Measurements from ENCODE around the gene RFNG.

RFNG gene

DNA sequence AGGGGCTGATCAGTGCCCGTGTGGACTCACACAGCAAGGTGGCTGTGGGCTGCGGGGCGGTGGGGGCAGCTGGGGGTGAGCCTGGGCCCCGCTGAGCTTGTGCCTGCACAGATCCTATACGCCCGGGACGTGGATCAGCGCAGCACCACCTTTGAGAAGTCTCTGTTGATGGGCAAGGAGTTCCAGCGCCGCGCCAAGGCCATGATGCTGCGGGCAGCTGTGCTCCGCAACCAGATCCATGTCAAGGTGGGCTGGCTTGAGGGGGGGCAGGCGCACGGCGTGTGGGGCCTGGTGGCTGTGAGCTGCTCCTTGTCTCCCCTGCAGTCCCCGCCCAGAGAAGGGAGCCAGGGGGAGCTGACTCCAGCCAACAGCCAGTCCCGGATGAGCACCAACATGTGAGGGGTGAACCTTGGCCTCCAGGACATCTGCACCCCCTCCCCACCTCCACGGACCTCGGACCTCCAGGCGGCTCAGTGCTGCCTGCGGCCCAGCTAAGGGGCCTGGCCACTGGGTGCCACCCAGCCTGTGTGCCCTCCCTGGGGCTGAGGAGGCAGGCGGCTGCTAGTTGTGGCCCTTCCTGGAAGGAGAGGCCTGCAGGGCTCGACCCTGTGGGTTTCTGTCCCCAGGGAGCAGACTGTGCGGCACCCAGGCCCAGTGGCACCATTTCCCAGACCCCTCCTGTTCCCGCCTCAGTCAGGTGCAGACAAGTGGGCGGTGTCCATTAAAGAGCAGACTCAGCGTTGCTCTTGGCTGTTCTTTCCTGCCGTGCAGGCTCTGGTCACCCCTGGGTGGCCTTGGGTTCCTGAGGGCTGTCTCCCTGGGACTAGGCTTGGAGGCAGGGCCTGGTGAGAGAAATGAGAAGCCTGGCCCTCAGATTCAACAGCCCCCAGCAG lies 5.4 kb upstream of the RFNG start:
- DNase-seq: no peak

DNA sequence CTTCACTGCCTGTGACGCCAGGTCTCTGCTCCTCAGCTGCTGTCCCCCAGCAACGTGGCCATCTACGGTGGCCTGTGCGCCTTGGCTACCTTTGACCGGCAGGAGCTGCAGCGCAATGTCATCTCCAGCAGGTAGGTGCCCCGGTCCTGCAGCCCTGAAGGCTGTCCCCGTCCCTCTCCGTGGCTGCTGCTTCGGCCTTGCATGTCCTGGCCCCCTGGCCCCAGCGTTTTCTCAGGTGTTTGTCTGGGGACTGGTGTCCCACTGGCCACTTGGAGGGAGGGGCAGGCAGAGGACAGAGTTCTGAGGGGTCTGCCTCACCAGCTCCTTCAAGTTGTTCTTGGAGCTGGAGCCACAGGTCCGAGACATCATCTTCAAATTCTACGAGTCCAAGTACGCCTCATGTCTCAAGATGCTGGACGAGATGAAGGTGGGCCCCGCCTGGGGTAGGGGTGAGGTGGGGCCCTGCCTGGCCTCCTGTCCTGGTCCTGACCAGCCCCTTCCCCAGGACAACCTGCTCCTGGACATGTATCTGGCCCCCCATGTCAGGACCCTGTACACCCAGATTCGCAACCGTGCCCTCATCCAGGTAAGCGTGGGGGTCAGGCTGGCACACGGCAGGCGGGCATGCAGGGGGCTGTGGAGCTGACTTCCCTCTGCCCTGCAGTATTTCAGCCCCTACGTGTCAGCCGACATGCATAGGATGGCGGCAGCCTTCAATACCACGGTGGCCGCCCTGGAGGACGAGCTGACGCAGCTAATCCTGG lies 4.5 kb upstream of the RFNG start:
- DNase-seq: no peak

GRCh38 chr17:82055023-82055964 lies 3.7 kb upstream of the RFNG start:
- DNase-seq: no peak

DNA sequence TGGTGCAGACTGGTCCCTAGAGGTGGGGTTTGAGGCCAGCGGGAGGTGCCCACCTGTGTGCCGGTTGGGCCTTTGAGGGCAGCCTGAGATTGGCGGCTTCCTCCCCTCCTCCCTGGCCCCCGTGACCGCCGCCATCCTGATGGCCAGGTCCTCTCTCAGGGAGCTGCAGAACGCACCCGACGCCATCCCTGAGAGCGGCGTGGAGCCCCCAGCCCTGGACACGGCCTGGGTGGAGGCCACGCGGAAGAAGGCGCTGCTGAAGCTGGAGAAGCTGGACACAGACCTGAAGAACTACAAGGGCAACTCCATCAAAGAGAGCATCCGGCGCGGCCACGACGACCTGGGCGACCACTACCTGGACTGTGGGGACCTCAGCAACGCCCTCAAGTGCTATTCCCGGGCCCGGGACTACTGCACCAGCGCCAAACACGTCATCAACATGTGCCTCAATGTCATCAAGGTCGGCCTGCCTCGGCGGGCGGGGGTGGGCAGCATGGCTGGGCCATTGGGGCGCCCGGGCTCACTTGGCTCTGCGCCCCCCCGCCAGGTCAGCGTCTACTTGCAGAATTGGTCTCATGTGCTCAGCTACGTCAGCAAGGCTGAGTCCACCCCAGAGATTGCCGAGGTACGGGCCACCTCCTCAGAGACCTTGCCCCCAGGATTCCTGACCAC lies 2.9 kb upstream of the RFNG start:
- DNase-seq: no peak

- no peak for DNase-seq
Measured at GRCh38 chr17:82053556-82054263, 2.1 kb upstream of the RFNG start.

GRCh38 chr17:82053130-82053529 lies 1.5 kb upstream of the RFNG start:
- no peak for DNase-seq

DNA sequence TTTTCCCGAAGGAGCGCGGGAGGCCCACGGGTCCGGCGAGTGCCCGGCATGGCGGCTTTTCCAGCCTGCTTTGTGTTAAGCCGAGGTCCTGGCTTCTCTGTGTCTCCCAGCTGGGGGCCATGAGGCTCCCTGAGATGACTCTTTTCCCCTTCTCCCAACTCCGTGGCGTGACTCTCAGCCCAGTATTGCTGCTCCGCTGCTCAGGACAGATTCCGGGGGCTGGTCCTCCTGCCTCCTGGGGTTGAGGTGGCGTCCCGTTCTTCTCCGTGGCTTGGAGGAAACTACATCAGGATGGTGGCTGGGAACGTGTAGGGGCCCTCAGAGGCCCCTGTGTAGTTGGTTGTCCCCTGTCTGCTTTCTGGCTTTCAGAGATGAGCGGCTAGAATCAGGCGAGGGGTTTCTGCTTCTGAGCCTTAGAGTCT lies 1.0 kb upstream of the RFNG start:
- no peak for DNase-seq

DNA sequence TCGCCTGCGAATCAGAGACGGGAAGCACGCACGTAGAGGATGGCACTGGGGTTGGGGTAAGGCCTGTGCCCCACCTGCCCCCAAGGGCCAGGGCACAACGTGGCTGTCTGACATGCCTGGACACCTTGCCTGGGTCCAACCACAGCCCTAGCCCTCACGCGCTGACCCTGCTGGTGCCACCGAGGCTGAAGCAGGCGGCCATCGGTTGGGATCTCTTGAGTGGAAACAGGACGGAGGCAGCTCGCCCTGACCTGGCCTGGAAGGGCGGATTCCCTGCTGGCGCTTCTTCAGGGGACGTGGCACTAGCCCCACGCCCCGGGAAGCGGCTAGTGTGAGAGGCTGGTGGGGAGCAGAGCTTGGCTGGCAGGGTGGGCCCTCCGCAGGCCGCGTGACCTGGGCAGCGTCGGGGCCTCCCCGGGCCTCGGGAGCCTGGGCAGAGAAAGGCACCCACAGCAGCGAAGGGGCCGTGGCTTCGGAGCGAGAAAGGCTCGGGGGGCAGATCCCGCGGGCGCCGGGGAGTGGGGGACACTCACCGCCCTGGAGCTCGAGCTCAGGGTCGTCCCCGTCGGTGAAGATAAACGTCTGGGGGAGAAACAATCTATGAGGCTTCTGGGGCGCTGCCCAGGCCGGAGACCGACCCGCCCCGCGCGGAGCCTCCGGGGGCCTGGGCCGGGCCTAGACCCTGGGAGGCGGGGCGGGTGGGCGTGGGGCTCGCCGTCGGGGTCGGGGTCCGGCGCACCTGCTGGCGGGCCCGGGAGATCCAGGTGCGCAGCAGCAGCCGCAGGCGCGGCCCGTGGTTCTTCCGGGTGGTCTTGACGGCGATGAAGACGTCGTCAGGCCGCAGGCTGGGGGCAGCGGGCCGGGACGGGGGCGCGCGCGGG lies 610 bp downstream of the RFNG start:
- no peak for DNase-seq

- DNase-seq: no peak
Measured at GRCh38 chr17:82050152-82050760, 1.4 kb downstream of the RFNG start.

GRCh38 chr17:82049521-82049971 lies 2.1 kb downstream of the RFNG start:
- no peak for DNase-seq

DNA sequence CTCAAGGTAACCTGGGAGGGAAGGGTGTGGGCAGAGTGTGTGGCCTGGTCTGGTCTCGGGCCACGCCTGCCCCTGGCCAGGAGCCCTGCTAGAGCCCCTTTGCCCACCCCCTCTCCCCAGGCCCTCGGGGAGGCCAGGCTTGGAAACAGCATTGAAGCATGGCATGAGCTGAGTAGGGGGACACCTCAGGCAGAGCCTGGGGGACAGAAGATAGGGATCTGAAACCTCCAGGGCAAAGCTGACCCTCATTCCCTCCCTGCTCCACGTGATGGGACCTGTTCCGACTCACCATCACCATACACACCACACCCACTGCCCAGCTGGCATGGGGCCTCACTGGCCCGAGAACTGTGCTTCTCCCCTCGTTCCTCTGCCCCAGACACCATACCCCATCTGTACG lies 2.5 kb downstream of the RFNG start:
- no peak for DNase-seq

DNA sequence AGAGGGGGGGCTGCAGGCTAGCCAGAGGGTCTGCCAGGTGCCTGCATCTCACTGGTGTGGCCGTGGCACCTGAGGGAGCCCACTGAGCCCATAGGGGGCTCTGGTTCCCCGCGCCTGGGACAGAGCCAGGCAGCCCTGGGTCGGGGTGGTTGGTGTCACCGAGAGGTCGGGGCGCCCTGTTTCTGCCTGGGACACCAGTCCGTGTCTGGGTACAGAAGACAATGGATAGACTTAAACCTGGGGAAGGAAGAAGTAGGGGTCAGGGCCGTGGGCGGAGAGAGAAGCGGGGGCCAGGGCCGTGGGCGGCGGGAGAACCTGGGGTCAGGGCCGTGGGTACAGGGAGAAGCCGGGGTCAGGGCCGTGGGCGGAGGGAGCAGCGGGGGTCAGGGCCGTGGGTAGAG lies 3.0 kb downstream of the RFNG start:
- DNase-seq: no peak

DNA sequence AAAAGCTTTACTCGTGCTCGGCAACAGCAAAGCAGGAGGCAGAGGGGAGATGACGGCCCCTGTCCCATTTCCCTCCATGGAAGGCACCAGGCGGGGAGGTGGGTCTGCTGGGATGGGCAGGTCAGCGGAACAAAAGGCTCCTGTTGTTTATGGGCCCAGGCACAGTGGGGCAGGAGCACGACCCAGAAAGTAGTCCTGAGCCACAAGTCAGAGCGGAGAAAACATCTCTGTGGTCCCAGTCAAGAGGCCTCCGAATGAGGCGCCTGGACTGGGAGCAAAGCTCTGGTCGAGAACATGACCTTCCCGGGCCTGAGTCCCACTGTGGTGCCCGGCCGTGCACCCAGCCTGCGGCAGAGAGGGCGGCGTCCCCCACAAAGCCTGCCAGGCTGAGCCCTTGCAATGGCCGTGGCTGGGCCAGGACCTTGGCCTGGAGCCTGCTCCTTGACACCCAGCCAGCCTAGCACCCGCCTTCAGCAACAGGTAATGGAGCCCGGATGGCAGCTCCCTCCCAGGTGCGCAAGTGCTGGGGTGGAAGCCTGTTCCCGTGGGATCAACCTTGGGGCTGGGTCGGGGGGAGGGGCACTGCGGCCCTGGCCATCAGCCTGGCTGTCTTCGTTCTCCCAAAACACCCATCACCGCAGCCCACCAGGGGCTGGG lies 3.6 kb downstream of the RFNG start:
- DNase-seq: no peak

DNA sequence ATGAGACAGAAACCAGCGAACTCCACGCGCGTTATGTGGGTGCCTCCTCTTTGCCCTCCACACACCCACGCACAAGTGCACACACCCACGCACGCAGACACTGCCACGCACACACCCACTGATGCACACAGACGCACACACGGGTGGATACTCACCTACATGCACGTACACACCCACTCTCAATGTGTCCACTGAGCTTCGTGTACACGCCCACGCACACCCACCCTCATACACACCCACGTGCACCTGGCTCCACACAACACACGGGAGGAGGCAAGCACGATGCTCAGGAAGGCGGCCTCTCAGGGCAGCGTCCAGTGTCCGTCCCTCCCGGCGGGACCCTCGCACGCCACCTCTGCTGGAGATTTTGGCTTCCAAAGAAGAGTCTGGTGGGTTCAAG lies 4.2 kb downstream of the RFNG start:
- DNase-seq: no peak

- DNase-seq: no peak
Measured at GRCh38 chr17:82046903-82047302, 4.7 kb downstream of the RFNG start.

- no peak for DNase-seq
Measured at GRCh38 chr17:82045936-82046484, 5.6 kb downstream of the RFNG start.

DNA sequence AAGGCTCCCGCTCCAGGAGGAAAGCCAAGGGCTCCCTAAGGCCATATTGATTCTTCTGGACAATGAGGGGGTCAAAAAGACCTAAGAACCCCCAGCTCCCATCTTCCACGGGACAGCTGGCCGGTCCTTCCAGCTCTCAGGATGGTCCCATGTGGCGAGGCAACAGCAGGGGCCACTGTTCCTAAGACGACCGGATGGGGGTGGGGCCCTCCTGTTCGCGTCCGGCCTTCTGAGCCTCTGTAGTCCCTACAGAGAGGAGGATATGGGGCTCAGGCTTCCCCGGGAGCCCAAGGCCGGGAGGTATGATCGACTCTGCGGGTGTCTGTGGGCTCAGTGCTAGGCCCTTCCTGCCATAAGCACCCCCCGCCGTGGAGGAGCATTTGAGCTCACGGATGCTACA lies 8.1 kb downstream of the RFNG start:
- no peak for DNase-seq

- DNase-seq: no peak
Measured at GRCh38 chr17:82042649-82043048, 9.0 kb downstream of the RFNG start.

- no peak for DNase-seq
Measured at GRCh38 chr17:82041144-82041814, 10.3 kb downstream of the RFNG start.
